ENCODE measurements around the gene CIAPIN1.
"Not testable (repeated sequence)": the region's sequence is repeated elsewhere in the genome, so short reads cannot be mapped to it uniquely, and the experiment has no call there.

Gene CIAPIN1

DNA sequence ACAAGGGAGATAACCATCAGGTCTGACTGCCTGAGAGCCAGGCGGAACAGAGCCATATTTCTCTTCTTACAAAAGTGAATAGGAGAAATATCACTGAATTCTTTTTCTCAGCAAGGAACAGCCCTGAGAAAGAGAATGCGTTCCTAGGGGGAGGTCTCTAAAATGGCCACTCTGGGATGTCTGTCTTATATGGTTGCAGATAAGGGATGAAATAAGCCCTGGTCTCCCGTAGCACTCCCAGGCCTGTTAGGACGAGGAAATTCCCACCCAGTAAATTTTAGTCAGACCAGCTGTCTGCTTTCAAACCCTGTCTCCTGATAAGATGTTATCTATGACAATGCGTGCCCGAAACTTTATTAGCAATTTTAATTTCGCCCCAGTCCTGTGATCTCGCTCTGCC lies 7.2 kb downstream of the CIAPIN1 start:
- not testable (repeated sequence) for DNase-seq

DNA sequence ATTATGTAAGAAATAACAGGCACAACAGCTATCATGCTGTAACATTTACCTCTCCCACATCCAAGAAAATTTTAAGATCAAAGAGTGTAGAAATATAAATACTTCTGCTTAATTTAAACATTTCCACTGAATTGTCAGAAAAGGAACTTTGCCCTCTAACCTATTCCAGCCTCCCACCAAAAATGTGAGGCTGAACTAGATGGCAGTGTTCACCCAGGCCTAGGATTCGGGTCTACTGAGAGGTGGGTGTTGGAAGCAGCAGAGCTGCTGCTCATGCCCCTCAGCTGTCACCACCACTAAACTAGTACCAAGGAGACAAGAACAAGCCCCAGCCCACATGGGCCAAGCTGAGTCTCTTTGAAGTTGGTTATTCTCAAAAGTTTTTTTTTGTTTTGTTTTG lies 11.3 kb downstream of the CIAPIN1 start:
- no peak for DNase-seq

DNA sequence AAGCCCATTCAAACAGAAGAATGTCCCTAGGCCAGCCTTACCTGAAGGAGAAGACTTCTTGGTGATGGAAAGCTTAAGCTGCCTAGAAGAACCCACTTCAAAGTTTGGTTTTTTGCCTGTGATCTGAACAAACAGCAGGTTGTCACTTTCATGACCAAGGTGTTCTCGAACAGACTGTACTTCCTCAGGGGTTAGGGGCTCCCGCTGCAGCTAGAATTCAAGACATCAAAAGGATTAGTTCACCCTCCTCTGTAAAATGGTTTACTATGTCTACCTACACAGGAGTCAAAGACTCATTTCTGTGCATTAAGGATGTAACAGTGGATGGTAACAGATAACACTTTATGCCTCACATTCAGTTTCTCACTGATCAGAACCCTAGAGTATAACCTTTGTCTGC lies 13.2 kb downstream of the CIAPIN1 start:
- DNase-seq, result no peak

DNA sequence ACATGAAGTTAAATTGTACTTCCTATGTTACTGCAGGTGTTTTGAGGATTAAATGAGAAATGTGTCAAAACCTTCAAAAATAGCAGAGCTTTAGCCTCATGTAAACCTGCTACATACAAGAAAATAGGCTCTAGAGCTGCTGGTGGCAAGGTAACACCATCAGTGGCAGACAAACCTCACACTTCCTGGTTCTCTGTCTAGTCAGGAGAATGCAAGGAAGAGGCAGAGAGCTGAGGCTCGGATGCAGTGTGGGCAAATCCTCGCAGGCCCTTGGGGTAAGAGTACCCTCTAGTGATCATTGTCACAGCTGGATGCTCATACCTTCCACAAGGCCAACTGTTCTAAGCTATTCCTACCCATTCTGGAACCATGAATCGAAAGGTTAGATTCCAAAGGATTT lies 14.2 kb downstream of the CIAPIN1 start:
- DNase-seq, result no peak

DNA sequence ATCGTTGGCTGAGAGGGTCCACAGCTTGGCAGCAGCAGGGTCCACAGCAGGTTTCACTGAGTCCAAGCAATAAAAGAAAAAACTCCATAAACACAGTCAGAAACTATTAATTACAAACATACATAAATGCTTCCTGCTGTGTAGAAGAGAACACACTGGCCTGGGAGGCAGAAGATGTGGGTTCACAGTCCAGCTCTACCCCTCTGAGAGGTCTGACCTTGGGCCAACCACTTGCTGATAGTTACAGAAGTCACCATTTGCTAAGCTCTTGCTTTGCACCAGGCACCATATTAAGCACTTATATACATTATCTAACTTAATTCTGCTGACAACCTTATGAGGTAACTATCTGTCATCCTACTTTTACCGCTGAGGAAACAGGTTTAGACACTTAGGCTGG lies 14.7 kb downstream of the CIAPIN1 start:
- no peak for DNase-seq

DNA sequence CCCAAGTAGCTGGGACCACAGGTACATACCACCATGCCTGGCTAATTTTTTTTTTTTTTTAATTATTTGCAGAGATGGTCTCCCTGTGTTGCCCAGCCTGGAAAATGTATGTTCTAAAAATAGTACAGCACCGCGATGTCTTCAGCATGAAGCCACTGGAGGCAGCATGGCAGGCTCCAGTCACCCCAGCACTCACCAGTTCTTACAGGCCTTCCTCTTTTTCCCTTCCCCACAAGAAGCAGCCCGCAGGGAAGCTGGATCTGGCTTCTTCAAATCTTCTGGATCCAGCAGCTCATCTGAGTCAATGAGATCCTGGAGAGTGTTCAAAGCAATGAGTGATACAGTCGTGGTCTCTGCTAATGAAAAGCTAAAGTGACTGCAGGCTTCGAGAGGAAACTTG lies 16.2 kb downstream of the CIAPIN1 start:
- DNase-seq, result no peak

DNA sequence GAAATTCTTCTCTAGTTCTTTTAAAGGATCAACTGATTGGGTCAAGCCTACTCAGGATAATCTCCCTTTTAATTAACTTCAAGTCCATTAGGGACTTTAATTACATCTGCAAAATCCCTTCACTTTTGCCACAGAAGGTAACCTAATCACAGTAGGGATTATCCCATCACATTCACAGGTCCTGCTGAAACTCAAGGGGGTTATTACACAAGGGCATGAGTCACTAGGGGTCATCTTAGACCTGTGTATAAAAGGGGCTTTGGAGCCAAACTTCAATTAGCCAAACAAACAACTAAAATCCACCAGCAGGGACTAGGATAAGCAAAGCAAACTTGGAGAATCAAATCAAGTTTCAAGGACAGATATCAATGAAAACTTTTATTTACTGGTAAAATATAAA lies 19.4 kb downstream of the CIAPIN1 start:
- DNase-seq, result no peak

DNA sequence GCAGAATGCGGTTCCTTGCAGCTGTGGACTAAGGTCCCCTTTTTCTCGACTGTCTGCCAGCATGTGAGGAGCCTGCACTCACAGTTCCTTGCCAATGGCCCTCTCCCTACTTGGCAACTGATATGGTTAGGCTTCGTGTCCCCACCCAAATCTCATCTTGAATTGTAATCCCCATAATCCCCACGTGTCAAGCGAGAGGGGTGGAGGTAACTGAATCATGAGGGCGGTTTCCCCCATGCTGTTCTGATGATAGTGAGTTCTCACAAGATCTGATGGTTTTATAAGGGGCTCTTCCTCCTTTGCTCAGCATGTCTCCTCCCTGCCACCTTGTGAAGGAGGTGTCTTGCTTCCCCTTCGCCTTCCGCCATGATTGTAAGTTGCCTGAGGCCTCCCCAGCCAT lies 19.9 kb downstream of the CIAPIN1 start:
- DNase-seq, result no peak

DNA sequence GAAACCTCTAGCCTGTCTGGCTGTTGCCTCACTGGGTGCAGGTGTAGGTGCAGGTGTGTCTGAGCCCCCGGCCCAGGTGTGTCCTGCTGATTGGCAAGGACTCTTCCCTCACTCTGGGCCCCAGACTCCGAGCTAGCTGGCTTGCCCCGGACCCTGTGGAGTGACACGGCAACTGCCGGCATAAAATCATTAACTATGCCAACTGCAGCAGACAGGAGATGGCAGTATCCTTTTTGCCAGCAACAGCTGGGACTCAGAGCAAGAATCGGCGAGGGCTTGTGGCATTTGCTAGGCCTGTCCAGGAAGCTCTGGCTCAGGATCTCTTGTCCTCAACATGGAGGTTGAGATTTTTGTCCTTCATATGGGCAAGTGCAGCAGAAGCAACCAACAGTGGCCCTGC lies 20.8 kb downstream of the CIAPIN1 start:
- no peak for DNase-seq

DNA sequence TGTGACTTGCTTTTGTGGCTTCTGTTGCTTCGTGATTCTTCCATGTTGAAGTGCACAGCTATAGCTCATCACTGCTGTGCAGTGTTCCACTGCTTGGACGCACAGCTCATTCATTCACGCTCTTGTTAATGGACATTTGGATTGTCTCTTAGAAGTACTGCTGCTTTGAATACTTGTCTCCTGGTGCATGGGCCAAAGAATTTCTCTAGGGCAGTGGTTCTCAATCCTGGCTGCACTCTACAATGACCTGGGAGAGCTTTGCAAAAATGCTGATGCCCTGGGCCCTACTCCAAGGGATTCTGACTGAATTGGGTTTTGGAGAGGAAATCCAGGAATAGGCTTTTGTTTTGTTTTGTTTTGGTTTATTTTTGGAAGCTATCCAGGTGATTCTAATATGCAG lies 22.6 kb downstream of the CIAPIN1 start:
- no peak for DNase-seq

DNA sequence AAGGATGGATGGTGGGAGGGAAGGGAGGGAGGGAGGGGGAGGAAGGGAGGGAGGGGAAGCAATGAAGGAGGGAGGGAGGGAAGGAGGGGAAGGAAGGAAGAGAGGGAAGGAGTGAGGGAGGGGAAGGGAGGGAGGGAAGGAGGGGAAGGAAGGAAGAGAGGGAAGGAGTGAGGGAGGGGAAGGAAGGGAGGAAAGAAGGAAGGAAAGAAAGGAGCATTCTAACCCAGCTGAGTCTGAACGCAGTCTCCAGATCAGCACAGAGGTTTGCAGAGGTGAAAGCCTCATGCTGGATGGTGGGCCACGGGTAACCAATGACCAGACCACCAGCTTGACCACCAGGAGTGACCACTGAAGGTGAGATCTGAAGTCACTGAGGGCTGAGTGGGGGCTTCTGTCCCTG lies 24.0 kb downstream of the CIAPIN1 start:
- no peak for DNase-seq

DNA sequence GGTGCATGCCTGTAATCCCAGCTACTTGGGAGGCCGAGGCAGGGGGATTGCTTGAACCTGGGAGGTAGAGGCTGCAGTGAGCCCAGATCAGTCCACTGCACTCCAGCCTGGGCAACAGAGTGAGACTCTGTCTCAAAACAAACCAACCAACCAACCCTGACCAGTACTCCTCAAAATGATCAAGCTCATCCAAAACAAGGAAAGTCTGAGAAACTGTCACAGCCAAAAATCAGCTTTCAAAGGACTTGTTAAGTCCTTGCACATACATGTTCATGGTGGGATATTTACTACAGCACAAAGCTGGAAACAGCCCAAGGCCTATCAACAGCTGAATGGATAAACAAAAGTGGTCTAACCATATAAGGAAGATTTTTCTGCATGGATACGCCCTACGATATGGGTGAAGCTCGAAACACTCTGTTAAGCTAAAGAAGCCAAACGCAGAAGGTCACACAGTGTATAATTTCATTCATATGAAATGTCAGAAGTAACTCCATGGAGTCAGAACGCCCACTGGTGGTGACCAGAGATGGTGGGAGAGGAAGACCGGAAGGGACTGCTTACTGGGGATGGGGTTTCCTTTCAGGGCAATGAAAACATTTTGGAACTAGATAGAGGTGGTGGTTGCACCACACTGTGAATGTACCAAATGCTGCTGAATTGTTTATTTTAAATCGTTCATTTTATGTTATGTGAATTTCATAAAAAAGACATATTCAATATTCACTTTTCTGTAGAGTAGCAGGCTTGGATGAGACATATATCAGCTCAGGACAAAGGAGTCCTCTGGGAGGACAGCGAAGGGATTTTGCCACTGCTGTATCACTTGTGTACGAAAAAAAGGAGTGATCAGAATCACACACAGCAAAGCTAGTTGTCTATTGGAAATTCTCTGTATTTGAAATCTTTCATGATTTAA lies 24.9 kb downstream of the CIAPIN1 start:
- peak; percentile 64 for DNase-seq

DNA sequence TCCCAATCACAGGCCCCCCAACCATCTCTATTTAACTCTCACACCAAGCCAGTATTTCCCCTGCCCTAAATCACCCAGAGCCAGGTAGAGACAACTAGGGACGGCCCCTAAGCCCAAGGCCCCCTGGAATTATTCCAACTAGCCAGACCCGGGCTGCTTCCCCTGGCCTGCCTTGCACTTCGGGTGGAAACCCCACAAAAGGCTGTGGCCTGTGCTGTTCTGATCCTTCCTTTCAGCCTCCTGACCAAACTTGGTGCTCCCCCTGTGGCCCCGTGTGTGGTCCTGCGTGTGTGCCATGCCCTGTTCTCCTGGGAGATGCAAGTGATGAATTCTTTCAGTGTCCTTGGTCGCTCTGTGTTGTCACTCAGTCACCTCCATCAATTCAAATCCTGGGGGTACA lies 27.7 kb downstream of the CIAPIN1 start:
- DNase-seq, result no peak

DNA sequence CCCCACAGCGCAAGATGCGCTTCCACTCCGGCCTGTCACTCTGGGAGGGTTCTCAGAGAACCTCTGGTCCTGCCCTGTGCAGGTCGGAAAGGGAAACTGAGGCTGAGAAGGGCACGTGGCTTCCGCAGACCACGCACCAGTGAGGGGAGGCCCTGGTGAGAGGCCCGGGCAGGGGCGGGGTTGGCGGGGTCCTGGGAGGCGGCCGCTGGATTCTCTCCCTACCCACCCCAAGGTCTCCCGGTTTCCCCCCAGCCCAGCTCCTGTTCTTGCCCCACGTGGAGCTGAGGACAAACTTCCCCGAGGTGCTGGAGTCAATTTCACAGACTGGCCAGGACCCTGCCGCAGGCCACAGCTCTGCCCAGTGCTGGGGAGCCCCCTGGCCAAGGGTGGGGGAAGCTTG lies 31.1 kb downstream of the CIAPIN1 start:
- no peak for DNase-seq

DNA sequence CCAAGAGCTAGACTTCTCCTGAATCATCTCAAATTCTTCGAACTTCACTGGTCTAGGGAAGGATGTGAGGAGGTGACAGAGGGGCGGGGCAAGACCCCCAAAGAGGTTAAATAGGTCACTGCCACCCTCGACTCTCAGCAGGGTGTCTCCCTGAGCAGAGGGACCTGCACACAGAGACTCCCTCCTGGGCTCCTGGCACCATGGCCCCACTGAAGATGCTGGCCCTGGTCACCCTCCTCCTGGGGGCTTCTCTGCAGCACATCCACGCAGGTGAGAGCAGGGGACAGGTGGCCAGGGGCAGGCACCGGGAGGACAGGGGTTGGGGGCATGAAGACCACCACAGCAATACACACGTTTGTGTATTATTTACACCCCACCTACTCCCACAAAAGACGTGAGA lies 33.5 kb downstream of the CIAPIN1 start:
- DNase-seq, result no peak

DNA sequence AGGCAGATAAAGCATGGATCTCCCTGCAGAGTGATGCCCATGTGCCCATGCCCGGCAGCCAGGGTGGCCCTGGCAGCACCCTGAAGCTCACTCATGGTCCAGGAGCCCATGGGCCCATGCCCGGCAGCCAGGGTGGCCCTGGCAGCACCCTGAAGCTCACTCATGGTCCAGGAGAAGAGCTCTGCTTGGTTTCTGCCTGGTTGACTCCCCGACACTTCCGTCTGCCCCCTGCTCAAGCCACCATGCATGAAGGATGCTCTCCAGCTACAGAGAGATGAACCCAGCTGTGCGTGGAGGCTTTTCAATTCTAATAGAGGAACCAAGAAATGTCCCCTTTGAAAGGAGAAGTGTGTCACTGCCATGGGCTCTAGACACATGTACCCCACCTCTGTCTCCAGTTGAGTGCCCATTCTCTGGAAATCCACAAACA lies 33.9 kb downstream of the CIAPIN1 start:
- DNase-seq, result no peak

DNA sequence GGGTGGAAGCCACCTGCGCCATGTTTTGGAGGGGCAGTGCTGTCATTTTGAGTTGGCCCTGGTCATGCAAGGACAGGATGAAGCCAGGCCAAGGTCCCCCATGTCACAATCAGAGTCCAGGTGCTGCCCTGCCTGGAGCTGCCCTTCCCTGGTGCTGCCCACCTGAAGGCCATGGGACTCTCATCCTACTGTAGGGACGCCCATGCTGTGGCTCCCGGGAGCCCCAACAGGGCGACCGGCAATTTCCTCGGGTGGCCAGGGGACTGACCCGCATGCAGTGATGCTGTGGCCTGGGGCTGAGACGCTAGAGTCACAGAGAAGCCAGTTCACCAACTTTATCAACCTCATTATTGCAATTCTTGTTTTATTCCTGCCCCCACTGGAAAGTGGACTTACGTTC lies 34.6 kb downstream of the CIAPIN1 start:
- no peak for DNase-seq

DNA sequence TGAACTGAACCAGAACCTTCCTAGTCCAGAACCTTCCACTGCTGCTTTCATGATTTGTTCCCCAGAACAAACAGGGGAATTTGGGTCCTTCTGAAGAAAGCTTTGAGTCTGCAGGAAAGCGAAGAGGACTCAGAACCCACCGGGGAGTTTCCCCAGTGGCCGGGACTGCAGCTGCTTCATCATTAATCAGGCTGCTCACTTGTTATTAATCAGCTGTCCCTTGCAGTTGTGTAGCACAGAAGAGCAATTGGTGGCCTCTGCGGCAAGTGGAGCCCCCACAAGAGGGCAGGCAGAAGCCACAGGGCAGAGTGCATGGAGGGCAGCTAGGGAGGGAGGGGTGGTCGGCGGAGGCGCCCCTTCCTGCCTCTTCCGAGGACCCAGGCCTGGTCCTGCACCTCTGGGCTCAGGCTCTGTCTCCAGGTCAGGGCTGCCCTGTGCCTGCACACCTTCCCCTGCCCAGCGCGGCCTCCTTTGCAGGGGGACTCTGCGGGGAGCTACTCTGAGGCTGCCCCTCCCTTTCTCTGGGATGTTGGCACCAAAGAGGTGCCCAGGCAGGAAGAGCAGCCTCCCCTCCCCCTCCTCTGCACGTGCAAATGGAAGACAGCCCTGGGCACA lies 35.7 kb downstream of the CIAPIN1 start:
- no peak for DNase-seq

DNA sequence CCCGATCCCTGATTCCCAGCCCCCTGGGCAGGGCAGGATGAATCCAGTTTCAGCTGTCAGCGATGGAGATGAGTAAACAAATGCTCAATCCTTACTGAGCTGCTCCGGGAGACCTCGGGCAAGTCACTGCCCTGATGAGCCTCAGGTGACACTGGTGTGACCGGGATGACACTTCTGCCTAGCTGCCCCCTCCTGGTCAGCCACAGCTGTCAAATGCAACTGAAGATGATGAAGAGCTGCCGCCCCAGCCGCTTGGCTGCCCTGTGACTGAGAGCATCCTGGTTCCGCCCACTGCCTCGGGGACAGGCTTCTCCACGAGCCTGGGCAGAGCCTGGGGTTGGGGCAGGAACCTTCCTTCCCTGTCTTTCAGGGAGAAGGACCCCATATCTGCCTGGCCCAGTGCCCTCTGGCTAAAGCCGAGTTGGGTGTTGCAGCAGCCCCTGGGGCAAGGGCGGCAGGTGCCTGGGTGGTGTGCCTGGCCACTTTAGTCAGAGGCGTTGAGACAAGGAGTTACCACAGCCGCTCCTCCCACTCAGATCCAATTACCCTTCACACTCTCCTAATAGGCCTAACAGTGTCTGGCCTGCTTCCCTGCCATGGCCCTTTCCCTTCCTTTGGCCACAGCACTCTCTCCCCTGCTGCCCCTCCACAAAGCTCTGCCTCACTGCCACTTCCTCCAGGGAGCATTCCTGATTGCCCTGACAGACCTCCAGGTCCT lies 37.2 kb downstream of the CIAPIN1 start:
- DNase-seq, result no peak

DNA sequence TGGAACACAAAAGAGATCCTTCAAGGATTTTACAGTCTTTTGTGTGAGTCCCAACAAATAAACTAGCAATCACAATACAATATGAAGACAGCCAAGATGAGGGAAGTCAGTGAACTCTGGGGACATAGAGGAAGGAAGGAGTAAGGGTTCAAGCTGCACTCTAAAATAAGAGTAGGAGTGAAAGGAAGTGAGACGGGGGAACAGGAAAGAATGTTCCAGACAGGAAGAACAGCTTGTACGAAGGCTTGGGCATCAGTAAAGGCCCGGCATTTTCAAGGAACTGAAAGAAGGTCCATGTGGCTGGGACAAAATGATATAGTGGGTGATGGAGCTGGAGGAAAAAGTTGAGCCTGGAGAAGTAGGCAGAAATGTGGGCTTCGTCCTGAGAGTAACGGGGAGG lies 38.1 kb downstream of the CIAPIN1 start:
- no peak for DNase-seq

DNA sequence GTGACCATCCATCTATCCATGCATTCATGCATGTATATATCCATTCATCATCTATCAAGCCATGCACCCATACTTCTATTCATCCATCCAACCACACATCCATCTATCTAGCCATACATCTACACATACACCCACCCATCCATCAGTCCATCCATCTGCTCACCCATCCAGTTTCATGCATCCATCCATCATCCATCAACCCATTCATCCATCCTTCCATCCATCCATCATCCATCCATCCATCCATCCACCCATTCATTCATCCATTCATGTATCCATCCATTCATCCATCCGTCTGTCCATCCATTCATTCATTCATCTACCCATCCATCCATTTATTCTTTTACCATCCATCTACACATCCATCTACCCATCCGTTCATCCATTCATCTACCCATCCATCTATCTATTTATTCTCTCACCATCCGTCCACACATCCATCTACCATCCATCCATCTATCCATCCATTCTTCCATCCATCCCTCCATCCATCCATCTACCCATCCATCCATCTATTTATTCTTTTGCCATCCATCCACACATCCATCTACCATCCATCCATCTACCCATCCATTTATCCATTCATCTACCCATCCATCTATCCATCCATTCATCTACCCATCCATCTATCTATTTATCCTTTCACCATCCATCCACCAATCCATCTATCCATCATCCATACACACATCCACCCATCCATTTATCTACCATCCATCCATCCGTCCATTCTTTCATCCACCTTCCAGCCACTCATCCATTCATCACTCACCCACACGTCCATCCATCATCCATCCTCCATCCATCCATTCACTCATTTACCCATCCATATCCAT lies 39.4 kb downstream of the CIAPIN1 start:
- no peak for DNase-seq

DNA sequence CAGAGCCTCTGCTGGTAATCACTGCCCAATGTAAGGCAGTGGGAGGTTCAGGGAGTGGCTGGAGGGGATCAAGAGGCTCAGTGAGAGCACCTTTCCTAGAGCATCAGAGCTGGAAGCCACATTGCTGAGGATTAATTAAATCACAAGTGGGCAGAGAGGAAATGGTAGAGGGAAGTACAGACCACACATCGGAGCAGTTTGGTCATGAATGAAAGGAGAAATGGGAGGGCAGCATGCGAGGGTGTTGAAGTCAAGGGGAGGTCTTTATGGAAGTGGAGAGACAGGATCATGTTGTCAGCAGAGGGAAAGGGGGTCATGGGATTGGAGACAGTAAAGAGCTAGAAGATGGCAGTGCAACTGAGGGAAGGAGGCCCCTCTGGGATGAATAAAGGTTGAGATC lies 40.3 kb downstream of the CIAPIN1 start:
- no peak for DNase-seq

DNA sequence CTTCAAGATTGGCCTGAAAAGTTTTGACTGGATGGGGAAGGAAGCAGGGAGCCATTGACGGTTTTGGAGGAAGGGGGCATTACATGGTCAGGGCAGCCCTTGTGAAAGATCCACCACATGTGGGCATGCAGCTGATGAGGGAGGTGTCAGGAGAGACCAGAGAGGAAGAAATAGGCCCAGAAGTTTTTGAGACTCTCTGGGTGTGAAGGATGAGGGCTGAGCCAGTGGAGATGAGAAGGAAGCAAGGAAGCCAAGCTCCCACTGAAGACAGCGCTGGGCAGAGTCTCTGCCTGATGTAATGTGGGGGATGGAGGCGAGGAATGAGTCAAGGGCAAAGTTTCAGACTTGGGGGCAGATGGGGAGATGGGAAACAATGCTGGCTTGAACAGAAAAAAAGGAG lies 42.1 kb downstream of the CIAPIN1 start:
- DNase-seq, result no peak
